HepG2 (cell line): ENCODE measurements around the gene THSD1. TPM values are rescaled to one million over a fixed set of nuclear protein-coding genes. Genes with fewer than 3 reads are reported as not detected.

ENCODE experiments used
- ATAC-seq: fragments of 200-7000 bp; cut with Tn5 transposase; 3 replicates; pipeline ENCODE4 v1.9.1; 2020; ENCODE audit warnings: mild to moderate bottlenecking, moderate library complexity
- BruUV-seq: library from RNA; stranded (reverse); fragments of 400-500 nt; replicated peaks from 2 replicates; lab custom pipeline; 2021; lab: Mats Ljungman, UMichigan
- CTCF ChIA-PET: fragments of 300-600 bp; formaldehyde crosslinking; extraction: SDS; loops from one replicate; lab custom pipeline; 2021; ENCODE audit warnings: low total read pairs, inconsistent platforms, low intra/inter-chr PET ratio; lab: Yijun Ruan, JAX
- POLR2A ChIA-PET: fragments of 350-600 bp; sonication (Branson Sonifier 250); formaldehyde crosslinking; loops from one replicate; lab custom pipeline; 2020; ENCODE audit warnings: antibody characterized with exemption, inconsistent platforms; lab: Yijun Ruan, JAX
- DNase-seq: peaks from one replicate; pipeline ENCODE4 v3.0.0-alpha.2; 2015; ENCODE audit warnings: low spot score
- FAIRE-seq: peaks from 3 replicates; lab custom pipeline; 2011; peaks lifted over from hg19 to GRCh38; lab: Jason Lieb, UNC
- H2AFZ ChIP-seq: one replicate; pipeline ENCODE4 v1.6.1; 2011; ENCODE audit warnings: low read length, inconsistent platforms
- H3K27ac ChIP-seq: fragments of 300-600 bp; 3 replicates; pipeline ENCODE4 v1.8.0; 2011; ENCODE audit warnings: mixed run types, mild to moderate bottlenecking, mixed read lengths, low read length, inconsistent platforms; ENCODE audit not compliant: insufficient read depth; ENCODE audit errors: extremely low read length
- H3K27me3 ChIP-seq, 2 experiments: fragments of 200-600 bp in 1 of 2; 2 replicates in 1 of 2; 3 replicates in 1 of 2; pipeline versions ENCODE4 v1.6.0 to v1.8.0; 2011; ENCODE audit warnings: low read length in 2 of 2, mild to moderate bottlenecking in 2 of 2, moderate library complexity in 2 of 2, inconsistent platforms in 1 of 2; ENCODE audit not compliant: insufficient read depth in 2 of 2, control insufficient read depth in 1 of 2
- H3K36me3 ChIP-seq, 2 experiments: fragments of 200-600 bp in 1 of 2; replicated peaks in 1 of 2; 2 replicates in 1 of 2; 3 replicates in 1 of 2; pipeline versions ENCODE4 v1.5.1 to v1.8.0; 2011; ENCODE audit warnings: low read length in 2 of 2, inconsistent platforms in 1 of 2; ENCODE audit not compliant: insufficient read depth in 2 of 2, control insufficient read depth in 1 of 2
- H3K4me1 ChIP-seq: 2 replicates; pipeline ENCODE4 v1.5.1; 2012; ENCODE audit warnings: low read length, inconsistent platforms; ENCODE audit not compliant: insufficient read depth
- H3K4me2 ChIP-seq: 2 replicates; pipeline ENCODE4 v1.6.0; 2011; ENCODE audit warnings: low read depth, low read length, inconsistent platforms
- H3K4me3 ChIP-seq, 3 experiments: fragments of 200-600 bp in 1 of 3; sonication (generic), shearing (Covaris generic) in 1 of 3; replicated peaks in 1 of 3; 2 replicates each; pipeline ENCODE4 v1.5.1; 2011 to 2016; ENCODE audit warnings: low read length in 3 of 3, inconsistent platforms in 2 of 3, low read depth in 2 of 3, mild to moderate bottlenecking in 2 of 3, control low read depth in 1 of 3, mixed read lengths in 1 of 3; ENCODE audit not compliant: insufficient read depth in 1 of 3
- H3K79me2 ChIP-seq: one replicate; pipeline ENCODE4 v1.6.1; 2011; ENCODE audit warnings: low read length, inconsistent platforms; ENCODE audit not compliant: insufficient read depth
- H3K9ac ChIP-seq: 2 replicates; pipeline ENCODE4 v1.6.0; 2011; ENCODE audit warnings: mild to moderate bottlenecking, low read depth, low read length, inconsistent platforms; ENCODE audit not compliant: insufficient read depth
- H3K9me3 ChIP-seq: 2 replicates; pipeline ENCODE4 v1.5.1; 2012; ENCODE audit warnings: mild to moderate bottlenecking, low read length
- H4K20me1 ChIP-seq: 2 replicates; pipeline ENCODE4 v1.6.0; 2011; ENCODE audit warnings: inconsistent platforms, mild to moderate bottlenecking, low read length, moderate library complexity; ENCODE audit not compliant: insufficient read depth
- CBX2 ChIP-seq, 2 experiments: fragments of 200-600 bp in 1 of 2; sonication (generic); formaldehyde crosslinking in 1 of 2; IDR thresholded peaks; 2 replicates each; pipeline versions ENCODE4 v1.7.0 to v1.8.1; 2018 to 2022; ENCODE audit warnings: low read depth in 2 of 2, low read length in 1 of 2, mild to moderate bottlenecking in 1 of 2, missing genetic modification reagents in 1 of 2
- GTF3A ChIP-seq: sonication (generic); formaldehyde crosslinking; conservative IDR thresholded peaks from 2 replicates; pipeline ENCODE4 v1.4.0; 2020; ENCODE audit warnings: mild to moderate bottlenecking, missing genetic modification reagents
- KLF15 ChIP-seq: sonication (generic); formaldehyde crosslinking; IDR thresholded peaks from 2 replicates; pipeline ENCODE4 v1.8.1; 2023; ENCODE audit warnings: borderline replicate concordance, mild to moderate bottlenecking, inconsistent platforms, missing genetic modification reagents, mixed read lengths
- NR1H2 ChIP-seq: sonication (generic); formaldehyde crosslinking; IDR thresholded peaks from 2 replicates; pipeline ENCODE4 v1.8.1; 2022; ENCODE audit warnings: low read depth, missing genetic modification reagents, borderline replicate concordance
- POLR2A ChIP-seq, 2 experiments: IDR thresholded peaks; 2 replicates each; pipeline ENCODE4 v1.6.1; 2011; ENCODE audit warnings: low read depth in 2 of 2, low read length in 2 of 2, mild to moderate bottlenecking in 1 of 2, moderate library complexity in 1 of 2; ENCODE audit not compliant: insufficient read depth in 1 of 2
- SSRP1 ChIP-seq: IDR thresholded peaks from 2 replicates; pipeline ENCODE4 v1.6.1; 2016; ENCODE audit warnings: control low read depth
- TARDBP ChIP-seq: sonication (generic); formaldehyde crosslinking; IDR thresholded peaks from 2 replicates; pipeline ENCODE4 v1.8.0; 2022; ENCODE audit warnings: mild to moderate bottlenecking, missing genetic modification reagents
- TBL1XR1 ChIP-seq: fragments of 150-350 bp; IDR thresholded peaks from 2 replicates; pipeline ENCODE4 v1.6.1; 2014; ENCODE audit warnings: borderline replicate concordance, low read length; ENCODE audit not compliant: partially characterized antibody
- ZC3H4 ChIP-seq: sonication (generic); formaldehyde crosslinking; IDR thresholded peaks from 2 replicates; pipeline ENCODE4 v1.4.0; 2020; ENCODE audit warnings: missing genetic modification reagents, borderline replicate concordance
- ZNF678 ChIP-seq: sonication (generic); formaldehyde crosslinking; IDR thresholded peaks from 2 replicates; pipeline ENCODE4 v1.4.0; 2020; ENCODE audit warnings: mild to moderate bottlenecking, missing genetic modification reagents
- ZNF713 ChIP-seq: sonication (generic); formaldehyde crosslinking; IDR thresholded peaks from 2 replicates; pipeline ENCODE4 v1.4.0; 2020; ENCODE audit warnings: mild to moderate bottlenecking, missing genetic modification reagents
- WGBS: methylation state at CpG from one replicate; pipeline ENCODE4 v1.1.6; 2017; ENCODE audit warnings: low lambda C conversion rate; 5-methylcytosine and 5-hydroxymethylcytosine counted together
- in situ Hi-C: cut with HindIII; loops from 2 replicates; pipeline ENCODE4 v1.10.0; 2017; ENCODE audit warnings: low pct_unique_long_range_greater_than_20kb; ENCODE audit not compliant: extremely low pct_ligation_motif_present
- intact Hi-C: fragments of 100-400 bp; cut with micrococcal nuclease; formaldehyde crosslinking; loops from one replicate; pipeline ENCODE4 v1.10.0; 2022; ENCODE audit not compliant: unreplicated experiment
- polyA plus RNA-seq, 8 experiments: library from polyadenylated mRNA; depleted of rRNA in 3 of 8; stranded (reverse) in 7 of 8; unstranded in 1 of 8; fragments of >200 nt; fragmentation: Illumina TruSeq in 4 of 8; extraction: Trizol in 4 of 8; gene quantifications; 2 replicates each; pipeline versions ENCODE4 v1.2.1 to v1.2.3, GENCODE V29; 2011 to 2016; ENCODE audit warnings: low read depth in 4 of 8, missing spikeins in 1 of 8, mixed read lengths in 1 of 8; ENCODE audit not compliant: insufficient read depth in 1 of 8
- total RNA-seq, 5 experiments: library from RNA; depleted of rRNA; stranded (reverse); fragments of >200 nt; fragmentation: Illumina TruSeq; extraction: Trizol; gene quantifications; 2 replicates each; pipeline ENCODE4 v1.2.3, GENCODE V29; 2016; ENCODE audit warnings: low read depth in 1 of 5
- TF ChIP-seq, protein P1 (sequence below): IDR thresholded peaks from 2 replicates; pipeline ENCODE4 v1.6.1; 2018; ENCODE audit warnings: missing genetic modification reagents
- TF ChIP-seq, protein P2 (sequence below): sonication (generic); formaldehyde crosslinking; IDR thresholded peaks from 2 replicates; pipeline ENCODE4 v1.5.0; 2020; ENCODE audit warnings: mild to moderate bottlenecking, missing genetic modification reagents

THSD1 gene
- total and polyA plus RNA-seq, 2 of the 13 experiments (the other 11 are each of a cell fraction or from before 2014, with no cell fraction given) = 0.11 to 0.15 TPM

DNA sequence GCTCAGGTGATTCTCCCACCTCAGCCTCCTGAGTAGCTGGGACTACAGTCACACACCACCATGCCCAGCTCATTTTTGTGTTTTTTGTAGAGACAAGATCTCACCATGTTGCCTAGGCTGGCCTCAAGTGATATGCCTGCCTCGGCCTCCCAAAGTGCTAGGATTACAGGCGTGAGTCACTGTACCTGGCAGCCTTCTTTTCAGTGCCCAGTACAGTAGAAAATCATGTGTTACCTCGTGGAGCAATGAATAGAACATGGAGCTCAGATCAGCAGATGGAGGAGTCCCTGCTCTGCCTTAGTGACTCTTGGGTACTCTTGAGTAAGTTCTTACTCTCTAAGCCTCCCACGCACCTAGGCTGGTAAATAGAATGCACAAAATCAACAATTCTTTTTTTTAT, 44.7 kb downstream of the THSD1 start:
- no peak overlapping the region for H3K4me3 ChIP-seq
- no peak overlapping the region for H3K4me2 ChIP-seq
- in situ Hi-C loops (no loop called here), intact Hi-C loops (no loop called here)
- no peaks in the 10 kb centered on the region for H3K4me1 ChIP-seq
- WGBS = 17% methylated on average over 4 of the region's 4 CpGs
- FAIRE-seq (no peak), DNase-seq (no peak), ATAC-seq (no peak; the same call in 2 of the 3 replicates)
- H3K27ac ChIP-seq = no peak overlapping the region
- no peaks in the 10 kb centered on the region for H3K9me3 ChIP-seq
- peaks cover 0 to 12% of the 10 kb centered on the region in 2 experiments; a peak in 2 of 5 replicates for H3K27me3 ChIP-seq
- BruUV-seq = no TSS peak
- POLR2A ChIA-PET = no interaction called here
- no peaks in the 10 kb centered on the region for H3K36me3 ChIP-seq
- CTCF ChIA-PET = no interaction called here
- no peaks in the 10 kb centered on the region for H3K79me2 ChIP-seq
- no peak for TF ChIP-seq ZNF678 (CRISPR knock-in tag)
- TF ChIP-seq NR1H2 (CRISPR knock-in tag) = no peak
- TF ChIP-seq TARDBP (CRISPR knock-in tag) = no peak
- TF ChIP-seq POLR2A (IDR thresholded peaks at IDR 0.05; ENCODE audit: insufficient read depth in 1 of 2, low read depth in 2 of 2, low read length in 2 of 2) = no peak
- TF ChIP-seq SSRP1 = no peak
- TF ChIP-seq ZNF713 = no peak
- no peak for TF ChIP-seq GTF3A (CRISPR knock-in tag)
- TF ChIP-seq, protein P1, sequence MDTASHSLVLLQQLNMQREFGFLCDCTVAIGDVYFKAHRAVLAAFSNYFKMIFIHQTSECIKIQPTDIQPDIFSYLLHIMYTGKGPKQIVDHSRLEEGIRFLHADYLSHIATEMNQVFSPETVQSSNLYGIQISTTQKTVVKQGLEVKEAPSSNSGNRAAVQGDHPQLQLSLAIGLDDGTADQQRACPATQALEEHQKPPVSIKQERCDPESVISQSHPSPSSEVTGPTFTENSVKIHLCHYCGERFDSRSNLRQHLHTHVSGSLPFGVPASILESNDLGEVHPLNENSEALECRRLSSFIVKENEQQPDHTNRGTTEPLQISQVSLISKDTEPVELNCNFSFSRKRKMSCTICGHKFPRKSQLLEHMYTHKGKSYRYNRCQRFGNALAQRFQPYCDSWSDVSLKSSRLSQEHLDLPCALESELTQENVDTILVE (CRISPR knock-in tag) = no peak
- TF ChIP-seq ZC3H4 = no peak
- TF ChIP-seq TBL1XR1 = no peak
- no peak for TF ChIP-seq KLF15 (CRISPR knock-in tag)
- no peak for TF ChIP-seq CBX2 (IDR thresholded peaks at IDR 0.05; ENCODE audit: low read depth, low read length)
- TF ChIP-seq CBX2 (CRISPR knock-in tag; IDR thresholded peaks at IDR 0.05; ENCODE audit: low read depth) = no peak
- TF ChIP-seq, protein P2, sequence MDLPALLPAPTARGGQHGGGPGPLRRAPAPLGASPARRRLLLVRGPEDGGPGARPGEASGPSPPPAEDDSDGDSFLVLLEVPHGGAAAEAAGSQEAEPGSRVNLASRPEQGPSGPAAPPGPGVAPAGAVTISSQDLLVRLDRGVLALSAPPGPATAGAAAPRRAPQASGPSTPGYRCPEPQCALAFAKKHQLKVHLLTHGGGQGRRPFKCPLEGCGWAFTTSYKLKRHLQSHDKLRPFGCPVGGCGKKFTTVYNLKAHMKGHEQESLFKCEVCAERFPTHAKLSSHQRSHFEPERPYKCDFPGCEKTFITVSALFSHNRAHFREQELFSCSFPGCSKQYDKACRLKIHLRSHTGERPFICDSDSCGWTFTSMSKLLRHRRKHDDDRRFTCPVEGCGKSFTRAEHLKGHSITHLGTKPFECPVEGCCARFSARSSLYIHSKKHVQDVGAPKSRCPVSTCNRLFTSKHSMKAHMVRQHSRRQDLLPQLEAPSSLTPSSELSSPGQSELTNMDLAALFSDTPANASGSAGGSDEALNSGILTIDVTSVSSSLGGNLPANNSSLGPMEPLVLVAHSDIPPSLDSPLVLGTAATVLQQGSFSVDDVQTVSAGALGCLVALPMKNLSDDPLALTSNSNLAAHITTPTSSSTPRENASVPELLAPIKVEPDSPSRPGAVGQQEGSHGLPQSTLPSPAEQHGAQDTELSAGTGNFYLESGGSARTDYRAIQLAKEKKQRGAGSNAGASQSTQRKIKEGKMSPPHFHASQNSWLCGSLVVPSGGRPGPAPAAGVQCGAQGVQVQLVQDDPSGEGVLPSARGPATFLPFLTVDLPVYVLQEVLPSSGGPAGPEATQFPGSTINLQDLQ (CRISPR knock-in tag) = no peak
- H2AFZ ChIP-seq = no peak overlapping the region
- no peaks in the 10 kb centered on the region for H4K20me1 ChIP-seq
- no peak overlapping the region for H3K9ac ChIP-seq
